Pancreas (tissue), 10 donors: ENCODE measurements around the gene RBBP5. TPM values are rescaled to one million over a fixed set of nuclear protein-coding genes. Genes with fewer than 3 reads are reported as not detected.

Experiments used
- ATAC-seq, 4 donors: fragments of 200-7000 bp; cut with Tn5 transposase; one replicate each; pipeline versions ENCODE4 v1.8.0 to v1.9.1; 2020; ENCODE audit warnings: mild to moderate bottlenecking in 4 of 4, moderate library complexity in 4 of 4
- DNase-seq, 6 donors: peaks; one replicate each; pipeline ENCODE4 v3.0.0-alpha.2; 2020
- FAIRE-seq: peaks from 2 replicates; lab custom pipeline; 2012; peaks lifted over from hg19 to GRCh38; lab: Jason Lieb, UNC
- H3K27ac ChIP-seq, 4 donors: fragments of 200-600 bp; sonication (generic); 1 replicate in 3 of 4; 2 replicates in 1 of 4; pipeline versions ENCODE4 v1.5.0 to v1.8.0; 2020
- H3K27me3 ChIP-seq, 4 donors: fragments of 200-600 bp; one replicate each; pipeline ENCODE4 v1.8.0; 2021
- H3K36me3 ChIP-seq, 3 donors: fragments of 200-600 bp; sonication (generic) in 1 of 3; one replicate each; pipeline versions ENCODE4 v1.5.0 to v1.8.0; 2020 to 2021
- H3K4me1 ChIP-seq, 3 donors: fragments of 200-600 bp; one replicate each; pipeline ENCODE4 v1.8.0; 2021
- H3K4me3 ChIP-seq, 4 donors: fragments of 200-600 bp; sonication (generic) in 2 of 4; one replicate each; pipeline versions ENCODE4 v1.5.0 to v1.8.0; 2020 to 2021
- H3K9me3 ChIP-seq, 4 donors: fragments of 200-600 bp; one replicate each; pipeline ENCODE4 v1.8.0; 2021
- CTCF ChIP-seq, 4 donors: fragments of 200-600 bp; sonication (generic) in 3 of 4; IDR thresholded peaks; one replicate each; pipeline versions ENCODE4 v1.5.0 to v1.8.0; 2021; ENCODE audit warnings: antibody characterized with exemption in 4 of 4
- WGBS, 2 donors: extraction: QIAGEN DNeasy Blood & Tissue Kit; methylation state at CpG; one replicate each; pipeline ENCODE4 v1.1.7; 2013; 5-methylcytosine and 5-hydroxymethylcytosine counted together
- intact Hi-C, 3 donors: fragments of 100-400 bp; cut with DNase I; formaldehyde crosslinking; loops; one replicate each; pipeline versions ENCODE4 v1.11.1 to v1.14.2; 2022
- polyA plus RNA-seq, 2 donors: library from polyadenylated mRNA; stranded (reverse); fragments of 200-250 nt; gene quantifications; one replicate each; pipeline ENCODE4 v1.2.3, GENCODE V29; 2013
- total RNA-seq, 6 donors: library from RNA; stranded (reverse); fragmentation: NEBNext Ultra II Directional in 4 of 6; extraction: Animal tissue kit (Norgen Biotek cat#: 25700) in 4 of 6; gene quantifications; one replicate each; pipeline versions ENCODE4 v1.2.1 to v1.2.4, GENCODE V29; 2021 to 2023
- donor health status: healthy with polysubstance abuse.
- donor health status: DM: no; HTN: no; CAD: no; lungs with moderate emphysema.
- donor health status: DM: no; HTN: no; CAD: no.
- donor health status: control.
- donor health status: control.
- donor health status: Bipolar disorder and iron deficiency.
- donor health status: DM: yes; HTN: yes; CAD: no.
- donor health status: DM: no; HTN: no; CAD: no.
- donor health status: DM: no; HTN: no; CAD: no.
- donor health status: DM: yes; HTN: yes; CAD: no.

RBBP5 gene
- total and polyA plus RNA-seq, 8 donors, result 3.0 to 10.9 (median 7.7) TPM

- Histone ChIP-seq H3K36me3 (no peaks in the 10 kb centered on the region), H3K4me1 (no peaks in the 10 kb centered on the region), H3K4me3 (no peak overlapping the region), H3K27ac (no peak overlapping the region), H3K27me3 (no peaks in the 10 kb centered on the region), H3K9me3 (no peaks in the 10 kb centered on the region)
- ATAC-seq (no peak), DNase-seq (no peak), FAIRE-seq (no peak)
- WGBS, 2 donors, result 74 to 75% methylated on average over 9 of the region's 9 CpGs
- no peak for TF ChIP-seq CTCF (IDR thresholded peaks at IDR 0.05)
- intact Hi-C loops, result no loop called here
Measured at GRCh38 chr1:205072286-205072685, 49.5 kb downstream of the RBBP5 start.

DNA sequence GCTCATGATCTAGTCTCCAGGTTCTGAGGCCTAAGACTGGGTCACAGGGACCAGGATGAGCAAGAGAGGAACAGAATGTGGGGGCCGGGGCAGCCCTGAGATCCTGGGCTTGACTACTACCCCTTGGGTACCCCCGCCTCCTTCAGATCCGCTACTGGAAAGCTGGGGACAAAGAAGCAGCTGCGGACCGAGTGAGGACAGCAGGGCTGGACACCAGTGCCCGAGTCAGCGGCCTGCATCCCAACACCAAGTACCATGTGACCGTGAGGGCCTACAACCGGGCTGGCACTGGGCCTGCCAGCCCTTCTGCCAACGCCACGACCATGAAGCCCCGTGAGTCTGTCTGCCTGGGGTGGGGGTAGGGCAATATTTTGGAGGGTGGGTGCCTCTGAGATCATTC lies 50.0 kb downstream of the RBBP5 start:
- H3K4me1 ChIP-seq, result no peaks in the 10 kb centered on the region
- TF ChIP-seq CTCF (IDR thresholded peaks at IDR 0.05), result no peak
- no peaks in the 10 kb centered on the region for H3K9me3 ChIP-seq
- no peak overlapping the region for H3K27ac ChIP-seq
- intact Hi-C loops, result no loop called here
- FAIRE-seq (no peak), DNase-seq (peak in 1 of 6 donors; percentile 39), ATAC-seq (no peak)
- WGBS, 2 donors, result 79 to 82% methylated on average over 12 of the region's 12 CpGs
- H3K4me3 ChIP-seq, result no peak overlapping the region
- H3K36me3 ChIP-seq, result no peaks in the 10 kb centered on the region
- no peaks in the 10 kb centered on the region for H3K27me3 ChIP-seq

DNA sequence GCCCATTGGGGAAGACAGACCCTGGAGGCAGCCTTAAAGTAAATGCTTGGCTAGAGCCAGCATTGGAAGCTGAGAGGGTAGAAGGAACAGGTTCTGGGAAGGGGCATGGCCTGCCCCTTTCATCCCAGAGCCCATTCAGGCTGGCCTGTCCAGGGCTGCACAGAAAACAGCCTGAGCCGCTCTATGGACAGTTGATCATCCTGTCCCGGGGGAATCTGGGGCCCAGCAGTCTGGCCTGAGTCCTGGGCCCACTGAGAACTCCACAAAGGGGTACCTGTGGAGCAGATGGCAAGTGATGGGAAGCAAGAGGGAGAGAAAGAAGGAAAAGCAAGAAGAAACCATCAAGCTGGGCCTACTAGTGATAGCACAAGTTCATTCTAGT lies 50.8 kb downstream of the RBBP5 start:
- WGBS, 2 donors, result 79 to 81% methylated on average over 2 of the region's 2 CpGs
- no peak for FAIRE-seq
- no peaks in the 10 kb centered on the region for H3K9me3 ChIP-seq
- no peak for ATAC-seq
- intact Hi-C loops, result no loop called here
- no peaks in the 10 kb centered on the region for H3K36me3 ChIP-seq
- no peak for DNase-seq
- no peak overlapping the region for H3K27ac ChIP-seq
- no peak for TF ChIP-seq CTCF (IDR thresholded peaks at IDR 0.05)
- no peaks in the 10 kb centered on the region for H3K27me3 ChIP-seq
- H3K4me1 ChIP-seq, result no peaks in the 10 kb centered on the region
- H3K4me3 ChIP-seq, result no peak overlapping the region

DNA sequence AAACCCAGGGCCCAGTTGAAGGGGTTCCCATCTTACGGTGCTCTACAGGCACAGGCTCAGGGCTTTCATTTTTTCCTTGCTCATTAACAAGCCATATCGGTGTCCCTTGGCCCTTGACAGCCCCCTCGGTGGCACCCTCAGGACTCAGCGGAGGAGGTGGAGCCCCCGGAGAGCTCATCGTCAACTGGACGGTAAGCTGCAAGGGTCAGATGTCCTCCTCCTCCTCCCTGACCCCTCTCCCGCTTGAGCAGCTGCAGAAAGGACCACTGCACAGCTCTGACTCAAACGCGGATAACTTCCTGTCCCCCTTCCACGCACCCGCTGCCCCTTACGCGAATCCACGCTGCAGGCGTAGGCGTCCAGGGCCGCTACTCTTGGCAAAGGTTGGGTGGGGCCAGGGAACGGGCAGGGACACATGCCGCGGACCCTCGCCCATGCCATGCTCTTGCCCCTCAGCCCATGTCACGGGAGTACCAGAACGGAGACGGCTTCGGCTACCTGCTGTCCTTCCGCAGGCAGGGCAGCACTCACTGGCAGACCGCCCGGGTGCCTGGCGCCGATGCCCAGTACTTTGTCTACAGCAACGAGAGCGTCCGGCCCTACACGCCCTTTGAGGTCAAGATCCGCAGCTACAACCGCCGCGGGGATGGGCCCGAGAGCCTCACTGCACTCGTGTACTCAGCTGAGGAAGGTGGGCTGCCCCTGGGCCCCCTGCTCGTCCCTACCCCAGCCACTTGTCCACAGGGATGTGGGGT lies 52.2 kb downstream of the RBBP5 start:
- 81 to 89% methylated on average over 42 of the region's 42 CpGs for WGBS, 2 donors
- no peaks in the 10 kb centered on the region for H3K9me3 ChIP-seq
- H3K27ac ChIP-seq, result no peak overlapping the region
- intact Hi-C loops, result no loop called here
- H3K36me3 ChIP-seq, result no peaks in the 10 kb centered on the region
- no peaks in the 10 kb centered on the region for H3K4me1 ChIP-seq
- DNase-seq (peak in 1 of 6 donors; percentile 38), FAIRE-seq (no peak), ATAC-seq (no peak)
- no peak overlapping the region for H3K4me3 ChIP-seq
- H3K27me3 ChIP-seq, result no peaks in the 10 kb centered on the region
- TF ChIP-seq CTCF (IDR thresholded peaks at IDR 0.05), result no peak

DNA sequence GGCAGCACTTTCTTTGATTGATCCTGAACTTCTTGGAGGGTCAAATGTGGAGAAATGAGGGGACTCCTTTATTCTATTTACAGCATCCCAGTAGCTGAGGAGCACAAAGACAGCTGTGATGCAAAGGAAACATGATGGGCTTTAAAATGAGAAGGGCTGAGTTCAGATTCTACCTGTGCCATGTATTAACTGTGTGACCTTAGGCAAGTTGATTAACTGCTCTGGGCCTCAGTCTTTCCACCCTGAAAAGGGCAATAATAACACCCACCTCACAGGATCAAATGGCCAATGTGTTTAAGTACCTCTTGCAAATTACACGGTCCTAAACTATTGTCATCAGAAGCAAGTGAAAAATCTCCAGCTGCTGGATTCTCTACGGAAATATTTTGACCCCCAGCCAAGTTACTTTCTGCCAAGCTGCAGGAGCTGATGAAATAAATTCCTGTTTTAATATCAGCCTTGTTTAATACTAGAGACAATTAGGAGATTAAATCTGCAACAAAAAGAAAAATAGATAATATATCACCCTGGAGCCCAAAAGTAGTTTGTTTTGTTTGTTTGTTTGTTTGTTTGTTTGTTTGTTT lies 53.2 kb downstream of the RBBP5 start:
- no peak overlapping the region for H3K4me3 ChIP-seq
- ATAC-seq, result peak in 1 of 4 donors; percentile 25
- H3K27ac ChIP-seq, result no peak overlapping the region
- DNase-seq, result no peak
- no peaks in the 10 kb centered on the region for H3K36me3 ChIP-seq
- H3K9me3 ChIP-seq, result no peaks in the 10 kb centered on the region
- no peaks in the 10 kb centered on the region for H3K4me1 ChIP-seq
- intact Hi-C loops, result no loop called here
- no peaks in the 10 kb centered on the region for H3K27me3 ChIP-seq
- TF ChIP-seq CTCF (IDR thresholded peaks at IDR 0.05), result no peak
- 7% methylated on average over 2 of the region's 2 CpGs for WGBS, 2 donors
- FAIRE-seq, result no peak
